Measurements from ENCODE around the gene ADK.

The ADK gene

GRCh38 chr10:74150990-74151878 lies at the start of gene ADK:
Gene ADK (plus strand): TSS chr10:74151221. CDS start chr10:74151279, 58 bp downstream.
- Mint-ChIP-seq H3K36me3 (ENCODE audit: low read depth) (peaks cover 20% of the 10 kb centered on the region), H3K27me3 (no peaks in the 10 kb centered on the region), H3K9me3 (no peaks in the 10 kb centered on the region), H3K27ac (no peak within 1 kb of the TSS), H3K4me1 (peaks cover 45% of the 10 kb centered on the region), H3K4me3 (no peak within 1 kb of the TSS)
- DNase-seq, result peak; percentile 100
- ATAC-seq, result peak; percentile 93

- Mint-ChIP-seq H3K36me3 (ENCODE audit: low read depth) (peaks cover 26% of the 10 kb centered on the region), H3K27me3 (no peaks in the 10 kb centered on the region), H3K4me1 (no peaks in the 10 kb centered on the region), H3K27ac (no peak overlapping the region), H3K4me3 (no peak overlapping the region), H3K9me3 (no peaks in the 10 kb centered on the region)
- DNase-seq, result no peak
- ATAC-seq, result no peak
Measured at GRCh38 chr10:74103560-74104258, 47.3 kb upstream of the ADK start.

GRCh38 chr10:74104480-74104879 lies 46.5 kb upstream of the ADK start:
- no peaks in the 10 kb centered on the region for H3K4me1 Mint-ChIP-seq
- DNase-seq, result no peak
- H3K27ac Mint-ChIP-seq, result no peak overlapping the region
- H3K36me3 Mint-ChIP-seq (ENCODE audit: low read depth), result peaks cover 25% of the 10 kb centered on the region
- ATAC-seq, result no peak
- H3K27me3 Mint-ChIP-seq, result no peaks in the 10 kb centered on the region
- no peak overlapping the region for H3K4me3 Mint-ChIP-seq
- no peaks in the 10 kb centered on the region for H3K9me3 Mint-ChIP-seq

GRCh38 chr10:74104996-74105395 lies 46.0 kb upstream of the ADK start:
- no peaks in the 10 kb centered on the region for H3K9me3 Mint-ChIP-seq
- H3K4me1 Mint-ChIP-seq, result no peaks in the 10 kb centered on the region
- DNase-seq, result no peak
- H3K27ac Mint-ChIP-seq, result no peak overlapping the region
- ATAC-seq, result no peak
- H3K27me3 Mint-ChIP-seq, result no peaks in the 10 kb centered on the region
- H3K4me3 Mint-ChIP-seq, result no peak overlapping the region
- peaks cover 29% of the 10 kb centered on the region for H3K36me3 Mint-ChIP-seq (ENCODE audit: low read depth)

GRCh38 chr10:74107391-74107790 lies 43.6 kb upstream of the ADK start:
- Mint-ChIP-seq H3K9me3 (no peaks in the 10 kb centered on the region), H3K4me1 (no peaks in the 10 kb centered on the region), H3K27ac (peak overlapping the region; percentile 2), H3K36me3 (ENCODE audit: low read depth) (peaks cover 41% of the 10 kb centered on the region), H3K27me3 (no peaks in the 10 kb centered on the region), H3K4me3 (no peak overlapping the region)
- DNase-seq (no peak), ATAC-seq (no peak)

GRCh38 chr10:74109452-74109851 lies 41.6 kb upstream of the ADK start:
- no peak for DNase-seq
- no peak for ATAC-seq
- no peak overlapping the region for H3K27ac Mint-ChIP-seq
- H3K36me3 Mint-ChIP-seq (ENCODE audit: low read depth), result peaks cover 44% of the 10 kb centered on the region
- H3K4me1 Mint-ChIP-seq, result no peaks in the 10 kb centered on the region
- H3K27me3 Mint-ChIP-seq, result no peaks in the 10 kb centered on the region
- no peak overlapping the region for H3K4me3 Mint-ChIP-seq
- no peaks in the 10 kb centered on the region for H3K9me3 Mint-ChIP-seq

GRCh38 chr10:74110120-74110519 lies 40.9 kb upstream of the ADK start:
- Mint-ChIP-seq H3K36me3 (ENCODE audit: low read depth) (peaks cover 42% of the 10 kb centered on the region), H3K4me3 (no peak overlapping the region), H3K27ac (no peak overlapping the region), H3K4me1 (no peaks in the 10 kb centered on the region), H3K9me3 (no peaks in the 10 kb centered on the region), H3K27me3 (no peaks in the 10 kb centered on the region)
- ATAC-seq (no peak), DNase-seq (no peak)

- Mint-ChIP-seq H3K4me3 (no peak overlapping the region), H3K27ac (no peak overlapping the region), H3K9me3 (no peaks in the 10 kb centered on the region), H3K27me3 (no peaks in the 10 kb centered on the region), H3K4me1 (no peaks in the 10 kb centered on the region), H3K36me3 (ENCODE audit: low read depth) (peaks cover 49% of the 10 kb centered on the region)
- no peak for DNase-seq
- no peak for ATAC-seq
Measured at GRCh38 chr10:74111799-74112198, 39.2 kb upstream of the ADK start.

GRCh38 chr10:74113546-74113945 lies 37.5 kb upstream of the ADK start:
- no peaks in the 10 kb centered on the region for H3K9me3 Mint-ChIP-seq
- H3K27me3 Mint-ChIP-seq, result no peaks in the 10 kb centered on the region
- H3K27ac Mint-ChIP-seq, result no peak overlapping the region
- no peak for DNase-seq
- H3K36me3 Mint-ChIP-seq (ENCODE audit: low read depth), result peaks cover 61% of the 10 kb centered on the region
- no peak for ATAC-seq
- H3K4me3 Mint-ChIP-seq, result no peak overlapping the region
- peaks cover 15% of the 10 kb centered on the region for H3K4me1 Mint-ChIP-seq

- Mint-ChIP-seq H3K4me1 (peaks cover 16% of the 10 kb centered on the region), H3K27ac (peak overlapping the region; percentile 37), H3K36me3 (ENCODE audit: low read depth) (peaks cover 62% of the 10 kb centered on the region), H3K9me3 (no peaks in the 10 kb centered on the region), H3K27me3 (no peaks in the 10 kb centered on the region), H3K4me3 (no peak overlapping the region)
- ATAC-seq, result no peak
- DNase-seq, result no peak
Measured at GRCh38 chr10:74114041-74114448, 37.0 kb upstream of the ADK start.

- no peaks in the 10 kb centered on the region for H3K9me3 Mint-ChIP-seq
- peak overlapping the region; percentile 76 for H3K27ac Mint-ChIP-seq
- H3K4me1 Mint-ChIP-seq, result peaks cover 18% of the 10 kb centered on the region
- ATAC-seq (peak; percentile 63), DNase-seq (peak; percentile 4)
- H3K4me3 Mint-ChIP-seq, result no peak overlapping the region
- peaks cover 68% of the 10 kb centered on the region for H3K36me3 Mint-ChIP-seq (ENCODE audit: low read depth)
- H3K27me3 Mint-ChIP-seq, result no peaks in the 10 kb centered on the region
Measured at GRCh38 chr10:74117738-74118137, 33.3 kb upstream of the ADK start.

- no peak for ATAC-seq
- Mint-ChIP-seq H3K36me3 (ENCODE audit: low read depth) (peaks cover 68% of the 10 kb centered on the region), H3K27ac (peak overlapping the region; percentile 75), H3K4me1 (peaks cover 22% of the 10 kb centered on the region), H3K9me3 (no peaks in the 10 kb centered on the region), H3K4me3 (no peak overlapping the region), H3K27me3 (no peaks in the 10 kb centered on the region)
- DNase-seq, result no peak
Measured at GRCh38 chr10:74118804-74119203, 32.2 kb upstream of the ADK start.

- H3K27me3 Mint-ChIP-seq, result no peaks in the 10 kb centered on the region
- H3K9me3 Mint-ChIP-seq, result no peaks in the 10 kb centered on the region
- no peak overlapping the region for H3K27ac Mint-ChIP-seq
- peaks cover 22% of the 10 kb centered on the region for H3K4me1 Mint-ChIP-seq
- H3K36me3 Mint-ChIP-seq (ENCODE audit: low read depth), result peaks cover 70% of the 10 kb centered on the region
- no peak overlapping the region for H3K4me3 Mint-ChIP-seq
- ATAC-seq (no peak), DNase-seq (no peak)
Measured at GRCh38 chr10:74120911-74121310, 30.1 kb upstream of the ADK start.

GRCh38 chr10:74121368-74121767 lies 29.7 kb upstream of the ADK start:
- H3K4me1 Mint-ChIP-seq, result peaks cover 22% of the 10 kb centered on the region
- no peak overlapping the region for H3K4me3 Mint-ChIP-seq

GRCh38 chr10:74122060-74122459 lies 29.0 kb upstream of the ADK start:
- Mint-ChIP-seq H3K4me1 (peaks cover 22% of the 10 kb centered on the region), H3K27ac (no peak overlapping the region), H3K9me3 (no peaks in the 10 kb centered on the region), H3K4me3 (no peak overlapping the region), H3K27me3 (no peaks in the 10 kb centered on the region), H3K36me3 (ENCODE audit: low read depth) (peaks cover 65% of the 10 kb centered on the region)
- ATAC-seq (no peak), DNase-seq (no peak)

More at GRCh38 chr10:74121368-74121767, 29.7 kb upstream of the ADK start:
- H3K36me3 Mint-ChIP-seq (ENCODE audit: low read depth), result peaks cover 70% of the 10 kb centered on the region
- H3K9me3 Mint-ChIP-seq, result no peaks in the 10 kb centered on the region
- ATAC-seq, result no peak
- no peaks in the 10 kb centered on the region for H3K27me3 Mint-ChIP-seq
- H3K27ac Mint-ChIP-seq, result no peak overlapping the region
- no peak for DNase-seq

All from activated naive CD8-positive, alpha-beta T cell treated with anti-CD3 and anti-CD28 coated beads, Interleukin-2, amount 50 U/mL, for 24 hours (primary cell).